ENCODE data around the gene SGMS2. TPM values are rescaled to one million over a fixed set of nuclear protein-coding genes. Genes with fewer than 3 reads are reported as not detected.
"Not testable (repeated sequence)": the region's sequence is repeated elsewhere in the genome, so short reads cannot be mapped to it uniquely, and the experiment has no call there.

SGMS2 gene
- total RNA-seq, 1 donor from 2014 or later: 0.26 TPM

DNA sequence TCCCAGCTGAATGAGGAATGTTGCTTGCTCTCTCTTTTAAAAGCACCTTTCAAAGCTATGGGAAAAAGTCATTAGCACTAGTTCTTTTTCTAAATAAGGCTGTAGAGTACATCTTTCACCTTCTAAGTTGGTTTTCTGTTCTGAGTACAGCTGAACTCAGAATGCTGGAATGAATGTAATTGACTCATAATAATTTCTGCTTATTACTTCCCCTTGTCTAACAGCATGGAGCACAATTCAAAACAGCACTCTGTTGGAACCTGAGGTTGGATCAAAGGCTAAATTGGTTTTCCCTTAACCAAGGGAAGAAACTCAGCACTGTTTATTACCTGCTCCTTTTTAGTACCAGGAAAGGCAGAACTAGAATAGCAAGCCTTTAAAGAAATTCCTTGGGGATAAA, 73.1 kb downstream of the SGMS2 start:
- Mint-ChIP-seq H3K4me1 (ENCODE audit: unreplicated experiment) (no peaks in the 10 kb centered on the region), H3K4me3 (ENCODE audit: unreplicated experiment) (no peak overlapping the region), H3K36me3 (ENCODE audit: low read depth, unreplicated experiment) (no peaks in the 10 kb centered on the region), H3K9me3 (ENCODE audit: unreplicated experiment) (peaks cover 4% of the 10 kb centered on the region), H3K27ac (ENCODE audit: unreplicated experiment) (no peak overlapping the region), H3K27me3 (ENCODE audit: unreplicated experiment) (no peaks in the 10 kb centered on the region)
- DNase-seq (ENCODE audit: low spot score): no peak
- TF ChIP-seq, protein P1, sequence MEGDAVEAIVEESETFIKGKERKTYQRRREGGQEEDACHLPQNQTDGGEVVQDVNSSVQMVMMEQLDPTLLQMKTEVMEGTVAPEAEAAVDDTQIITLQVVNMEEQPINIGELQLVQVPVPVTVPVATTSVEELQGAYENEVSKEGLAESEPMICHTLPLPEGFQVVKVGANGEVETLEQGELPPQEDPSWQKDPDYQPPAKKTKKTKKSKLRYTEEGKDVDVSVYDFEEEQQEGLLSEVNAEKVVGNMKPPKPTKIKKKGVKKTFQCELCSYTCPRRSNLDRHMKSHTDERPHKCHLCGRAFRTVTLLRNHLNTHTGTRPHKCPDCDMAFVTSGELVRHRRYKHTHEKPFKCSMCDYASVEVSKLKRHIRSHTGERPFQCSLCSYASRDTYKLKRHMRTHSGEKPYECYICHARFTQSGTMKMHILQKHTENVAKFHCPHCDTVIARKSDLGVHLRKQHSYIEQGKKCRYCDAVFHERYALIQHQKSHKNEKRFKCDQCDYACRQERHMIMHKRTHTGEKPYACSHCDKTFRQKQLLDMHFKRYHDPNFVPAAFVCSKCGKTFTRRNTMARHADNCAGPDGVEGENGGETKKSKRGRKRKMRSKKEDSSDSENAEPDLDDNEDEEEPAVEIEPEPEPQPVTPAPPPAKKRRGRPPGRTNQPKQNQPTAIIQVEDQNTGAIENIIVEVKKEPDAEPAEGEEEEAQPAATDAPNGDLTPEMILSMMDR (IDR thresholded peaks at IDR 0.05; ENCODE audit: unreplicated experiment): no peak

DNA sequence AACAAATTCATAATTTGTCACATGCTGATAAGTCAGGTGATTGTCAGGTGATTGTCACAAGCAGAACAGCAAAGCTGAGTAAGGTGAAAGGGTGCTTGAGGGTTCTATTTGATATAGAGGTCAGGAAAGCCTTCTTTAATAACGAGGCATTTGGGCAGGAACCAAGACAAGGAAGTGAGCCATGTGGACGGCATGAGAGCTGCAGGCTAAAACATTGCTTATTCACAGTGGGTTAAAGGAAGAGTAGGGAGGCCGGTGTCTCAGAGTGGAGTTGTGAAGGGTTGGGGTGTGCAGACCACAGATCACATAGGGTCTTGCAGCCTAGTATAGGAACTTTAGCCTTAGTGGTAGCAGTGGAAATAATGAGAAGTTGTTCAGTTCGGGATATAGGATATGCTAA, 75.3 kb downstream of the SGMS2 start:
- Mint-ChIP-seq H3K4me3 (ENCODE audit: unreplicated experiment) (no peak overlapping the region), H3K27ac (ENCODE audit: unreplicated experiment) (no peak overlapping the region), H3K27me3 (ENCODE audit: unreplicated experiment) (no peaks in the 10 kb centered on the region), H3K36me3 (ENCODE audit: low read depth, unreplicated experiment) (no peaks in the 10 kb centered on the region), H3K9me3 (ENCODE audit: unreplicated experiment) (no peaks in the 10 kb centered on the region), H3K4me1 (ENCODE audit: unreplicated experiment) (no peaks in the 10 kb centered on the region)
- no peak for DNase-seq (ENCODE audit: low spot score)
- TF ChIP-seq, protein P1 (IDR thresholded peaks at IDR 0.05; ENCODE audit: unreplicated experiment): no peak

- Mint-ChIP-seq H3K9me3 (ENCODE audit: unreplicated experiment) (no peaks in the 10 kb centered on the region), H3K27me3 (ENCODE audit: unreplicated experiment) (no peaks in the 10 kb centered on the region), H3K27ac (ENCODE audit: unreplicated experiment) (no peak overlapping the region), H3K36me3 (ENCODE audit: low read depth, unreplicated experiment) (no peaks in the 10 kb centered on the region), H3K4me3 (ENCODE audit: unreplicated experiment) (no peak overlapping the region), H3K4me1 (ENCODE audit: unreplicated experiment) (no peaks in the 10 kb centered on the region)
- TF ChIP-seq, protein P1 (IDR thresholded peaks at IDR 0.05; ENCODE audit: unreplicated experiment): no peak
- DNase-seq (ENCODE audit: low spot score): no peak
Measured at GRCh38 chr4:107900508-107900907, 75.8 kb downstream of the SGMS2 start.

DNA sequence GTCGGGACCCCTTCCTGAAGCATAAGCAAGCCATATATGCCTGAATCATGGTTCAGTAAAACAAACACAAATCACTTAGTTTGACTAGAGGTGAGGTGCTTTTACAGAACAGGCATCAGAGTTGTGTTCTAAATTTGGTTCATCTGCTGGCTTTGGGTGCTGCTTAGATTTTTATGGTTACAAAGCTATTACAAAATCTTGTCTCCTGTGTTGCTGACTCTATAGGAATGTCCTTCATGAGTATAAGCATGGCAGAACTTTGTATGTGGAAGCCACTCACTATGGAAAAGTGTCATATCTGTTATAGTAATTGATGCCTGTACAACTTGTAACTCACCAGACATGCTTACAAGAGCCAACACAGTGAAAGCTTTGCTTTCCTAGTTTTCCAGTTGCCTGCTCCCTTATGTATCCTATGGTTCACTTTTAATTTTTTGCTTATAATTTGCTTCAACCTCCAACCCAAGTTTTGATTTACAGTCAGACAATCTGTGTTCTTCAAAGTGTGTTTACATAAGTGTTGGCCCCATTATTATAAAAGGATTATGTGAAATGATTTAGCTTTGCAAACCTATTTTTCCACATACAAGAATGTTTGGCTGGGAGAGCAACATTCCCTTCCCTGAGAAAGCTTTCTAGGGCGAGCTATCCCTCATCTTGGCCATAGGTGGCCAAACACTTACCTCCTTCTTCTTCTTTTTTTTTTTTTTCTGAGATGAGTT, 76.6 kb downstream of the SGMS2 start:
- Mint-ChIP-seq H3K36me3 (ENCODE audit: low read depth, unreplicated experiment) (no peaks in the 10 kb centered on the region), H3K4me1 (ENCODE audit: unreplicated experiment) (no peaks in the 10 kb centered on the region), H3K9me3 (ENCODE audit: unreplicated experiment) (no peaks in the 10 kb centered on the region), H3K4me3 (ENCODE audit: unreplicated experiment) (no peak overlapping the region), H3K27ac (ENCODE audit: unreplicated experiment) (no peak overlapping the region), H3K27me3 (ENCODE audit: unreplicated experiment) (no peaks in the 10 kb centered on the region)
- TF ChIP-seq, protein P1 (IDR thresholded peaks at IDR 0.05; ENCODE audit: unreplicated experiment): no peak
- no peak for DNase-seq (ENCODE audit: low spot score)

- H3K27me3 Mint-ChIP-seq (ENCODE audit: unreplicated experiment): no peaks in the 10 kb centered on the region
- H3K36me3 Mint-ChIP-seq (ENCODE audit: low read depth, unreplicated experiment): no peaks in the 10 kb centered on the region
- H3K4me3 Mint-ChIP-seq (ENCODE audit: unreplicated experiment): no peak overlapping the region
- no peaks in the 10 kb centered on the region for H3K9me3 Mint-ChIP-seq (ENCODE audit: unreplicated experiment)
- no peak for DNase-seq (ENCODE audit: low spot score)
- TF ChIP-seq, protein P1 (IDR thresholded peaks at IDR 0.05; ENCODE audit: unreplicated experiment): no peak
- no peaks in the 10 kb centered on the region for H3K4me1 Mint-ChIP-seq (ENCODE audit: unreplicated experiment)
- H3K27ac Mint-ChIP-seq (ENCODE audit: unreplicated experiment): no peak overlapping the region
Measured at GRCh38 chr4:107902715-107903114, 78.0 kb downstream of the SGMS2 start.

- not testable (repeated sequence) for H3K4me1 Mint-ChIP-seq (ENCODE audit: unreplicated experiment); DNase-seq (ENCODE audit: low spot score); H3K27ac Mint-ChIP-seq (ENCODE audit: unreplicated experiment); H3K36me3 Mint-ChIP-seq (ENCODE audit: low read depth, unreplicated experiment); H3K4me3 Mint-ChIP-seq (ENCODE audit: unreplicated experiment); H3K9me3 Mint-ChIP-seq (ENCODE audit: unreplicated experiment); H3K27me3 Mint-ChIP-seq (ENCODE audit: unreplicated experiment)
Measured at GRCh38 chr4:107905082-107905481, 80.3 kb downstream of the SGMS2 start.

Measured in endothelial cell (in vitro differentiated cells).